HCT116 (cell line): Measurements from ENCODE around the gene ZNF223. TPM values are rescaled to one million over a fixed set of nuclear protein-coding genes. Genes with fewer than 3 reads are reported as not detected.

Experiments
- ATAC-seq: fragments of 200-7000 bp; cut with Tn5 transposase; 2 replicates; pipeline ENCODE4 v1.9.1; 2020; ENCODE audit warnings: mild to moderate bottlenecking, moderate library complexity
- BruUV-seq: library from RNA; stranded (reverse); fragments of 400-500 nt; replicated peaks from 2 replicates; lab custom pipeline; 2021; lab: Mats Ljungman, UMichigan
- CTCF ChIA-PET: fragments of 300-600 bp; sonication (Branson Sonifier 250); formaldehyde crosslinking; loops from one replicate; lab custom pipeline; 2021; ENCODE audit warnings: antibody characterized with exemption; lab: Charles Lee
- POLR2A ChIA-PET: fragments of 300-600, 350-600 bp; sonication (Branson Sonifier 250); formaldehyde crosslinking; loops from one replicate; lab custom pipeline; 2021; ENCODE audit warnings: antibody characterized with exemption; lab: Charles Lee
- RAD21 ChIA-PET, 2 experiments: fragments of 300-600 bp; sonication (Branson Sonifier 250); formaldehyde crosslinking; loops; one replicate each; lab custom pipeline; 2023; ENCODE audit warnings: low total read pairs in 2 of 2; ENCODE audit not compliant: uncharacterized antibody in 2 of 2, unreplicated experiment in 2 of 2, low non-redundant PET in 1 of 2; lab: Charles Lee
- DNase-seq: peaks from one replicate; pipeline ENCODE4 v3.0.0-alpha.2; 2010; ENCODE audit warnings: low read depth, low spot score
- H2AFZ ChIP-seq: fragments of 200-600 bp; shearing (Covaris generic), sonication (generic); 2 replicates; pipeline ENCODE4 v1.6.1; 2017; ENCODE audit warnings: low read depth, mixed run types, mixed read lengths, antibody characterized with exemption, low read length; ENCODE audit not compliant: poor library complexity, severe bottlenecking
- H3K27ac ChIP-seq: 2 replicates; pipeline ENCODE4 v1.5.1; 2012; ENCODE audit warnings: low read depth, low read length
- H3K27me3 ChIP-seq: fragments of 200-600 bp; sonication (generic); 2 replicates; pipeline ENCODE4 v1.6.1; 2016; ENCODE audit warnings: mixed run types, low read length, mixed read lengths; ENCODE audit not compliant: insufficient read depth
- H3K36me3 ChIP-seq, 2 experiments: fragments of 200-500 bp in 1 of 2; fragments of 200-600 bp in 1 of 2; sonication (Bioruptor generic) in 1 of 2; sonication (generic) in 1 of 2; 2 replicates each; pipeline versions ENCODE4 v1.5.1 to v1.6.1; 2014 to 2016; ENCODE audit warnings: low read length in 2 of 2, inconsistent platforms in 1 of 2, mixed read lengths in 1 of 2, mixed run types in 1 of 2; ENCODE audit not compliant: insufficient read depth in 2 of 2, control insufficient read depth in 1 of 2
- H3K4me1 ChIP-seq, 2 experiments: fragments of 200-600 bp in 1 of 2; sonication (generic) in 1 of 2; 2 replicates each; pipeline versions ENCODE4 v1.5.1 to v1.6.1; 2012 to 2017; ENCODE audit warnings: low read length in 2 of 2, inconsistent platforms in 1 of 2, mild to moderate bottlenecking in 1 of 2, mixed read lengths in 1 of 2, mixed run types in 1 of 2, moderate library complexity in 1 of 2; ENCODE audit not compliant: insufficient read depth in 2 of 2, control insufficient read depth in 1 of 2
- H3K4me2 ChIP-seq: fragments of 200-600 bp; sonication (generic); 2 replicates; pipeline ENCODE4 v1.6.1; 2017; ENCODE audit warnings: mixed run types, low read length, mixed read lengths
- H3K4me3 ChIP-seq, 2 experiments: fragments of 200-600 bp in 1 of 2; sonication (generic) in 1 of 2; replicated peaks in 1 of 2; 2 replicates each; pipeline ENCODE4 v1.5.1; 2011 to 2016; ENCODE audit warnings: low read length in 2 of 2, control low read depth in 1 of 2, low read depth in 1 of 2, mild to moderate bottlenecking in 1 of 2, mixed read lengths in 1 of 2, mixed run types in 1 of 2
- H3K79me2 ChIP-seq: fragments of 200-600 bp; sonication (generic); 2 replicates; pipeline ENCODE4 v1.6.1; 2017; ENCODE audit warnings: mild to moderate bottlenecking, mixed run types, low read length, moderate library complexity, mixed read lengths; ENCODE audit not compliant: insufficient read depth
- H3K9ac ChIP-seq: fragments of 200-600 bp; sonication (generic); 2 replicates; pipeline ENCODE4 v1.6.1; 2016; ENCODE audit warnings: low read length, mixed read lengths
- H3K9me2 ChIP-seq: fragments of 200-600 bp; sonication (generic), shearing (Covaris generic); 2 replicates; pipeline ENCODE4 v1.6.1; 2017; ENCODE audit warnings: mixed run types, mild to moderate bottlenecking, moderate library complexity; ENCODE audit not compliant: insufficient read depth
- H3K9me3 ChIP-seq, 2 experiments: fragments of 200-500 bp in 1 of 2; fragments of 200-600 bp in 1 of 2; sonication (Bioruptor generic) in 1 of 2; sonication (generic) in 1 of 2; 2 replicates each; pipeline ENCODE4 v1.6.1; 2014 to 2017; ENCODE audit warnings: low read length in 2 of 2, mixed read lengths in 2 of 2, inconsistent platforms in 1 of 2, low read depth in 1 of 2, mild to moderate bottlenecking in 1 of 2, mixed run types in 1 of 2, moderate library complexity in 1 of 2; ENCODE audit not compliant: control insufficient read depth in 1 of 2, insufficient read depth in 1 of 2
- H4K20me1 ChIP-seq: fragments of 200-600 bp; sonication (generic), shearing (Covaris generic); 2 replicates; pipeline ENCODE4 v1.6.1; 2017; ENCODE audit warnings: mixed run types, mild to moderate bottlenecking, moderate library complexity; ENCODE audit not compliant: insufficient read depth
- CBX3 ChIP-seq: IDR thresholded peaks from 2 replicates; pipeline ENCODE4 v1.6.1; 2012; ENCODE audit warnings: low read depth
- CTCF ChIP-seq, 3 experiments: fragments of 200-600 bp in 1 of 3; sonication (generic) in 1 of 3; IDR thresholded peaks in 2 of 3; conservative IDR thresholded peaks in 1 of 3; 2 replicates each; pipeline ENCODE4 v1.5.1; 2012 to 2017; ENCODE audit warnings: low read depth in 2 of 3, low read length in 2 of 3, antibody characterized with exemption in 1 of 3, borderline replicate concordance in 1 of 3, control low read depth in 1 of 3, mild to moderate bottlenecking in 1 of 3, mixed read lengths in 1 of 3, mixed run types in 1 of 3, moderate library complexity in 1 of 3; ENCODE audit not compliant: insufficient read depth in 1 of 3
- EZH2 ChIP-seq: fragments of 200-600 bp; sonication (generic); IDR thresholded peaks from 2 replicates; pipeline ENCODE4 v1.6.1; 2017; ENCODE audit warnings: antibody characterized with exemption, mixed run types
- JUND ChIP-seq: IDR thresholded peaks from 2 replicates; pipeline ENCODE4 v1.6.1; 2012
- MAX ChIP-seq: IDR thresholded peaks from 2 replicates; pipeline ENCODE4 v1.6.1; 2012
- POLR2A ChIP-seq: IDR thresholded peaks from 2 replicates; pipeline ENCODE4 v1.7.0; 2011; ENCODE audit warnings: borderline replicate concordance; ENCODE audit not compliant: insufficient read depth, insufficient read length; ENCODE audit errors: extremely low read depth
- REST ChIP-seq: IDR thresholded peaks from 2 replicates; pipeline ENCODE4 v1.6.1; 2012; ENCODE audit warnings: low read depth
- SP1 ChIP-seq: IDR thresholded peaks from 2 replicates; pipeline ENCODE4 v1.6.1; 2012; ENCODE audit warnings: low read depth
- SRF ChIP-seq: IDR thresholded peaks from 2 replicates; pipeline ENCODE4 v1.6.1; 2012; ENCODE audit warnings: low read depth
- YY1 ChIP-seq: IDR thresholded peaks from 2 replicates; pipeline ENCODE4 v1.6.1; 2011; ENCODE audit warnings: low read length, low read depth, moderate library complexity, mild to moderate bottlenecking; ENCODE audit not compliant: insufficient replicate concordance; ENCODE audit errors: extremely low read depth
- ZFX ChIP-seq: fragments of 450-650 bp; IDR thresholded peaks from 2 replicates; pipeline ENCODE4 v1.6.1; 2017
- intact Hi-C: fragments of 100-400 bp; cut with micrococcal nuclease; formaldehyde crosslinking; loops from 2 replicates; pipeline ENCODE4 v1.10.0; 2022
- total RNA-seq: library from RNA; stranded (reverse); gene quantifications from one replicate; pipeline ENCODE4 v1.2.1, GENCODE V29; 2021; ENCODE audit not compliant: unreplicated experiment

The ZNF223 gene
- total RNA-seq, 1 experiment from 2014 or later, result 0.27 TPM

GRCh38 chr19:44072543-44073401 lies 20.9 kb downstream of the ZNF223 start:
- BruUV-seq, result no TSS peak
- DNase-seq (no peak), ATAC-seq (no peak)
- Histone ChIP-seq H3K27ac (no peak overlapping the region), H3K36me3 (no peaks in the 10 kb centered on the region), H3K4me1 (no peaks in the 10 kb centered on the region), H3K27me3 (no peaks in the 10 kb centered on the region), H3K4me2 (no peak overlapping the region), H3K4me3 (no peak overlapping the region), H3K79me2 (no peaks in the 10 kb centered on the region), H3K9me2 (no peaks in the 10 kb centered on the region), H4K20me1 (no peaks in the 10 kb centered on the region), H3K9me3 (no peaks in the 10 kb centered on the region; a peak in 2 of 4 replicates), H3K9ac (no peak overlapping the region), H2AFZ (no peak overlapping the region)
- ChIA-PET CTCF (no interaction called here), POLR2A (no interaction called here), RAD21 (no interaction called here)
- TF ChIP-seq SRF, result no peak
- no peak for TF ChIP-seq CTCF (IDR thresholded peaks at IDR 0.05 in 2 of 3, conservative IDR thresholded peaks at IDR 0.05 in 1 of 3; ENCODE audit: borderline replicate concordance in 1 of 3, insufficient read depth in 1 of 3, low read depth in 2 of 3, low read length in 2 of 3)
- TF ChIP-seq YY1, result no peak
- TF ChIP-seq SP1, result no peak
- no peak for TF ChIP-seq JUND
- no peak for TF ChIP-seq MAX
- no peak for TF ChIP-seq EZH2
- no peak for TF ChIP-seq ZFX
- TF ChIP-seq POLR2A, result no peak
- TF ChIP-seq REST, result no peak
- no peak for TF ChIP-seq CBX3
- intact Hi-C loops, result no loop called here
